GM18526 (cell line): ENCODE results near the gene DYNLT3.

Source experiments
- POLR2A ChIP-seq: IDR thresholded peaks from 3 replicates; pipeline ENCODE4 v1.6.1; 2011; ENCODE audit not compliant: insufficient read length; ENCODE audit errors: extremely low read depth

Gene DYNLT3

DNA sequence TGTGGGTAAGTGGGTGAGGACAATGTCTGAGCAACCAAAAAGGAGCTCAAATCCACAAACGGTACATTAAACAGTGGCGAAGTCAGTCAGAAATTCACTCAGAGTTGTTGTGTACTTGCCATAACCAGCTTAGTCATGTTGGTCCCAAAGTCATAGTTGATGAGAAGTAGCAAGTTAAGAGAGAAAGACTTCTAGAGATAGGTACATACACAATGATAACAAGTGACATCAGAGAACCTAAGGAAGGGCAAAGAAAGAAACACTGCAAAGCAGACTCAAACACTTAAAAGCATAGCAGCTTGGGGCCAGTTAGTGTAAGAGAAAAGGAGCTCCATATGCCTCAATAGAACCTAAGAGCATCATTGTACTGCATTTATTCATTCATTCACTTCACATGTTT is 30.2 kb downstream of the DYNLT3 start:
- TF ChIP-seq POLR2A, result no peak

DNA sequence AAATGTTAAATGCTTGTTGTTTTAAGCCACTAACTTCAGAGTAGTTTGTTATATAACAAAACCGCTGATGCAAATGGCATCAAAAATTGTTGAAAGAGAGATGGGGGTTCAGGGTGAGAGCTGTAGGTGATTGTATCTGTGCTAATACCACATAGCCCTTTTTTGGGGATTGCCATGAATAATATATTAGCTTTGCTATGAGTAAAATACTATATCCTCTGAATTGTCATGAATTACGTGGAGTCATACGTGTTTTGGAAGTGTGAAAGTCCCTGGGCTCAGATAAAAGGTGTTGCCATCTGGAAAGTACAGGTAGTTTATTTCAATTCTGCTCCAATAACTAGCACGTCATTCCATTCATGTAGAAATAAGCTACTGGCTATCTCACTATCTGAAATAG is 30.6 kb downstream of the DYNLT3 start:
- no peak for TF ChIP-seq POLR2A

DNA sequence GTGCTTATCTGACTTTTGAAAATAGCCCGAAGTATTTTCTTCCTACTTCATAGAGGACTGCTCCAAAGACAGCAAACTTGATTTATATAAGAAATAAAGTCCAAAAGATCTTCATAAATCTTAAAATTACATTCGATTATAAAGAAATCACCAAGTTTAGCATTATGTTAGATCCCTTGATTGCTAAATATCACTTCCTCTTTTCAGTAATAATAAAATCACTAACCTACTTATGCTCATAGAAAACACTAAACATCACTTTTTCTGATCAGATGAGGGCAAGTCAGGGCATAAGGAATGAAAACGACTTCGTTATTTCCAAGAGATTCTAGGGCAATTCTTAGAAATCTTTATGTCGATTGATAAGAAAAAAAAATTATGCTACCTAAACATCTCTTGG is 32.0 kb downstream of the DYNLT3 start:
- no peak for TF ChIP-seq POLR2A

DNA sequence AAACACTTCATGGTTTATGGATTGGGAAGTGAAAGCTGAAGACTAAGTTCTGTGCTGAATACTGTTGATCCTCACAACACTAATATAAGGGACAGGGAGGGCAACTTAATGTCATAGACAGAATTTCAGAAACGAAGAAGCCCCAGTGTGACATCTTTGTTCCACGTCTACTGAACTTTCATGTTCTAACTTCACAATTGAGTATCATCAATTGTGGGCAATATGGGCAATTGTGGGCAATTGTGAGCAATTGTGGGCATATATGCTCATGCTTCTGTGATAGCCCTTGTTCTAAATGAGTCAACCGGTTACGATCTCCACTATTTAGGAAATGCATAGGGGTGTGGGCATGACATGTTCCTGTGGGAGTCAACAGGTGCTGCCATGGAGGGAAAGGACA is 33.8 kb downstream of the DYNLT3 start:
- no peak for TF ChIP-seq POLR2A

DNA sequence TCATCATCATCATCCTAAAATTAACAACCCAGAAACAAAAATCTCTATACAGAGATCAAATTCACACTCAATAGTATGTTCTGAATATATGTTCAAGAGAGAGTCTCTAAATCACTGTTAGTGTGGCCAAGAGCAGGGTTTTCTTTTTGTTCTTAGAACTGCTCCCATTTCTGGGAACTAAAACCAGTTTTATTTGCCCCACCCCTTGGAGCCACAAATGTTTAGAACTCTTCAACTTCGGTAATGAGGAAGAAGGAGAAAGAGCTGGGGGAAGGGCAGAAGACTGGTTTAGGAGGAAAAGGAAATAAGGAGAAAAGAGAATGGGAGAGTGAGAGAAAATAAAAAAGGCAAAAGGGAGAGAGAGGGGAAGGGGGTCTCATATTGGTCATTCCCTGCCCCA is 35.3 kb downstream of the DYNLT3 start:
- no peak for TF ChIP-seq POLR2A

DNA sequence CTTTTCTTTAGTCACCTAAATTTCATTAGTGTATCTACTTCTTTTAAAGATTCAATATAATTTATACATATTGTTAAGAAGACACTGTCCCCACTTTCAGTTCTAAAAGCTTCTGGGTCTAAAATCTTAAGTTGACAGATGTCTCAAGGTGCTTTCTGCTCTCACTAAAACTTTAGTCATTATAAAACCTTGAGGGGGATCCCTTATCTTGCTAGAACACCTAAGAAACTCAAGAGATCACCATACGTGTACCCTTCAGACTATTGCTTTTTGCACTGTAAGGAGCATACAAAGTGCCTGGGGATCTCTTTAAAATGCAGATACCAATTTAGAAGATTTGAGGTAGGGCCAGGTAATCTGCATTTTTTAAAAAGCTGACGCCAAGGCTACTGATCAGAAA is 37.4 kb downstream of the DYNLT3 start:
- no peak for TF ChIP-seq POLR2A

DNA sequence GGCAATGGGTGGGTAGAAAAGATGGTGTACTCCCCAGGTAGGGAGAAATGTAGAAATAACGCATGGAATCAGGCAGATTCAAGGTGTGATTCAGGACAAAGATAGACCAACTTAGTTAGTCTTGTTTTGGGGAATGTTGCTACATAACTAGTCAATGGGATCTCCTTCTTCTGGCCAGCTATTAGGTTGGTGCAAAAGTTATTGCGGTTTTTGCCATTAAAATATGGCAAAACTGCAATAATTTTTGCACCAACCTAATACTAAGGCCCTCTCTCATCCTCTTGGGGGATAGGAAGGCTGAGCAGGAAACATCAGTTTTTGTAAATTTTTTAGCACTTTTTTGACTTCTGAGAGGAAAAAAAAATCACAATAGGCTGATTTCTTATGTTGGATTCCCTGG is 44.3 kb downstream of the DYNLT3 start:
- no peak for TF ChIP-seq POLR2A

DNA sequence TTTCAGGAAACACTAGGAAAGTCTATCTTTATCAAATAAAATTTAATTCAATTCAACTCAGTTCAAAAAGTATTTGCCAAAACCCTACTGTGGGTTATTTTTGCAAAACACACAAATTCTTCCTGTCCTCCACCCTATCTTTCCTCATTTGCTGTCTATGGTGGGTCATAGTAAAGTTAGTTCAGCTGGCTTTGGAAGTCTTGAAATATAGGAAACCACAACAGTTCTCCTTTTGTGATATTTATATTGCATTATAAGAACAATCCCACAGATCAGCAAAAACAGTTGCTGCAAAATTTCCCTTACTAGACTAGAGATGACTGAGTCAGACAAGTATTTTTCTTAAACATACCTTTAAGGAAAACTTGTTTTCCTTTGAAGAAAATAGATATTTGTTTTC is 45.3 kb downstream of the DYNLT3 start:
- TF ChIP-seq POLR2A, result no peak

DNA sequence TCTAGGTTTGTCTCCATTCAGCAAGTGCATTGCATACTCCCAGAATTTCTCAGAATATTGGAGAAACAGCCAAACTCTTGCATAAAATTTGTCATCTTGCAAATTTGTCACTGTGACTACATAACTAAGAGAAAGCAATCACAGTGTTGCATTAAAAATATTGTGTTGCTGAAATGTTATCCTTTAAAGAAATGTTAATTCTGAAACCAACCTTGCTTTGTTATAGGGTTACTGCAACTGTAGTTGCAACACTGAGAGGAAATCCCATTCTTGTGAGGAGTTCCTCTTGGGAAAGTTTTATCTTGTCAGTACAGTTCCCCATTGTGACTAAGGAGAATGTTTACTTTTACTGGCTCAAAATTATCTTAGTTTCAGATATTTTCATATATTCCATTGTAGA is 46.7 kb downstream of the DYNLT3 start:
- no peak for TF ChIP-seq POLR2A

DNA sequence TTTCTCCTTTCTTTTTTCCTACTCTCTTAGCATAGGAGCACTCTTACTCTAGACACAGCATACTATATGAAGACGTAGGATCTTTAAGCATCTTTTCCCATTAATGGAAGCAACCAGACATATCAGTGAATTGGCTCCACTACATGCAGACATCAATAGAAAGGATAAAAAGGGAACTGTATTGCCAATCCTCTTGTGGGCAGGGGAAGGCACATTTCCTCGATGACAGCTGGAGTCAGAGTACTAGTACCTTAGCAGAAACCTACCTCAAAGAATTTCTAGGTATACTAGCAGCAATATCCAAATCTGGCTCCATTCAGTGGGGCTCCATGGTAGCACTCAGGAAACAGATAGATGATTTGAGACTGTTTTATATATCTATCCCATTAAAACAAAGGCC is 47.4 kb downstream of the DYNLT3 start:
- no peak for TF ChIP-seq POLR2A

DNA sequence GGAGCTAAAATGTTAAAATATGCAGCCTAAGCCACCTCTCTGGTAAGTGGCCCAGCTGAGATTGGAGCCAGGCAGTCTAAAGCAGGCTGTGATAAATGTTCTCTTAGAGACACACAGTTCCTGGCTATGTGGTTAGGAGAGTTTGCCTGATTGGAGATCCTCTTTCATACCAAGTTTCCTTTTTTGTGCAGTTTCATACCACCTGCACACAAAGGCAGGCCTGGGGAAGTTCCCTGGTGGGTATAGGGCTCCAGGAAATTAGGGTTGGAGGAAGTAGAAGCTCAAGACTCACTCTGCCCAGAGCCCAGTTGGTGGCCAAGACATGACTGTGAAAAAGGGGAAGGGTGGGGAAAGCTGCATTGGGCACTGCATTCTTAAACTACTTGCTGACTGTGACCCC is 50.6 kb downstream of the DYNLT3 start:
- no peak for TF ChIP-seq POLR2A

DNA sequence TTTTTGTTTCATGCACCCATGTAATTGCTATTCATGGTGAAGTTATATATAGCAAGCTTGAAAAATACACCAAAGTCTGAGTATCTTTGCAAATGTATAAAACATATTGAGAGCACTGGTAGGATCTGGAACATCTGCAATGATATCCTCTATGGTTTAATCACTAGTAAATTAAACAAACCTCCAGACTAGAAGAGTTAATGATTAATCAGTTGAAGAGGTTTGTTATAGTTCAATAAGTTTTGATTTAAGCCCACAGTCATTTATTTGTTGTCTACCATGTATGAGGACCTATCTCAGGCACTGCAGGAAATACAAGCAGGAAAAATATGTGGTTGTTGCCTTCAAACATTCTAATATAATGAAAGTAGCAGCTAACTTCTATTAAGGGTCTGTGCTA is 51.1 kb downstream of the DYNLT3 start:
- TF ChIP-seq POLR2A, result no peak
